Amniotic stem cell (primary cell): ENCODE results near the gene TPM1.
"Not testable (repeated sequence)": the region's sequence is repeated elsewhere in the genome, so short reads cannot be mapped to it uniquely, and the experiment has no call there.

Source experiments
- DNase-seq: peaks from one replicate; lab custom pipeline; 2025; lab: John Stamatoyannopoulos, UW

Gene TPM1

DNA sequence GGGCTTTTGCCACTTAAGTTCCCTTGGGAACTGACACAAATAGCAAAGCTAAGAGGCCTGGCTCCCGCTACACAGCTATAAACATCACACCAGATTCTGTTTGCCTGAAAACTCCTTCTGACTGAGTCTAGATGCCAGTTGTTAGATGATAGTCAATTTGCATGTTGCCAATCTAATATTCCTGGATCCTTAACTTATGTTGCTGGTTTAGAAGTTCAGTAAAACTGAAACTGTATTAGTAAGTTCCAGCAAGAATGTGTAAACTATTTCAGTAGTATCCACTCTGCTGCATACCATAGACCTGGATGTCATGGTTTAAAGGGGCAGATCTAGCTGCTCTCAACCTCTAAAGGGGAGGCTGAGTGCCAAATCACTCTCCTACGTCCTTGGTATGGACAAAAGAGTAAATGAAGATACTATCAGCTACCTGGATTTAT, 52.0 kb downstream of the TPM1 start:
- no peak for DNase-seq

DNA sequence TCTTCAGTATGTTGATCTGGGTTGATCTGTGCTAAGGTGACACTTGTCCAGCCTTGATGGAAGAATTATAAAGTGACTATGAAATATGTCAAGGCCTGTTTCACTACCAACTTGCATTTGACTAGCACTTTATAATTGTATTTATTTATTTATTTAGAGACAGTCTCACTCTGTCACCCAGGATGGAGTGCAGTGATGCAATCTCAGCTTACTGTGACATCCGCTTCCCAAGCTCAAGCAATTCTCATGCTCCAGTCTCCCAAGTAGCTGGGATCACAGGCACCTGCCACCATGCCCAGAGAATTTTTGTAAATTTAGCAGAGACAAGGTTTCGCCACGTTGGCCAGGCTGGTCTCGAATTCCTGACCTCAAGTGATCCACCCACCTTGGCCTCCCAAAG, 53.6 kb downstream of the TPM1 start:
- no peak for DNase-seq

DNA sequence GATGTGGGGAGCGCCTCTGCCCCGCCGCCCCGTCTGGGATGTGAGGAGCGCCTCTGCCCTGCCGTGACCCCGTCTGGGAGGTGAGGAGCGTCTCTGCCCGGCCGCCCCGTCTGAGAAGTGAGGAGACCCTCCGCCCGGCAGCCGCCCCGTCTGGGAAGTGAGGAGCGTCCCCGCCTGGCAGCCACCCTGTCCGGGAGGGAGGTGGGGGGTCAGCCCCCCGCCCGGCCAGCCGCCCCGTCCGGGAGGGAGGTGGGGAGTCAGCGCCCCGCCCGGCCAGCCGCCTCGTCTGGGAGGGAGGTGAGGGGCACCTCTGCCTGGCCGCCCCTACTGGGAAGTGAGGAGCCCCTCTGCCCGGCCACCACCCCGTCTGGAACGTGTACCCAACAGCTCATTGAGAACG, 56.4 kb downstream of the TPM1 start:
- DNase-seq = not testable (repeated sequence)

DNA sequence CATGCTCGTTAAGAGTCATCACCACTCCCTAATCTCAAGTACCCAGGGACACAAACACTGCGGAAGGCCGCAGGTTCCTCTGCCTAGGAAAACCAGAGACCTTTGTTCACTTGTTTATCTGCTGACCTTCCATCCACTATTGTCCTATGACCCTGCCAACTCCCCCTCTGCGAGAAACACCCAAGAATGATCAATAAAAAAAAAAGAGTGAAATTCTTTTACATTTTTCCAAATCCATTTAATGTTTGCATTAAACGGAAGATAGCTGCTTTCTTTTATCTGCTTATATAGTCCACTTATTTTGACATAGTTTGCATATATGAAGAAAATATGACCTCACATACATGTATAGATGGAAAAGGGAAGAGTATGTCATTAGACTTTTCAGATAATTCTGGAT, 57.0 kb downstream of the TPM1 start:
- DNase-seq = not testable (repeated sequence)

DNA sequence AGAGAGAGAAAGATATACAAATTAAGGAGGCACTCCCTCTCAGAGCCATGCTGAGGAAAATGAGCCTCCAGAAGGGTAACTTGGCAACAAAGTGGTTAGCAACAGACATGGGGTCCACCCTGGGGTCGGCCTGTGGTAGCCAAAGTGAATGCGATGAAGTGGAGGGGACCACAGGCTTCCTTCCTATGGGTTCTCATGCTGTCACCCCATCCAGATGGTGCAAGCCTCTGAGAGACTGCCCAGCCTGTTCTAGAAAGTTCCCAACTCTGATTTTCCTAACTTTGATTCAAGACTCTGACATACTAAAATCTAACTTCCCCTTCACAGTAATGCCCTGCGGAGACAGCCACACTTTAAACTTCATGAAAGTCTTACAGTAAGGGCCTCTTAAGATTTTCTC, 60.9 kb downstream of the TPM1 start:
- no peak for DNase-seq

DNA sequence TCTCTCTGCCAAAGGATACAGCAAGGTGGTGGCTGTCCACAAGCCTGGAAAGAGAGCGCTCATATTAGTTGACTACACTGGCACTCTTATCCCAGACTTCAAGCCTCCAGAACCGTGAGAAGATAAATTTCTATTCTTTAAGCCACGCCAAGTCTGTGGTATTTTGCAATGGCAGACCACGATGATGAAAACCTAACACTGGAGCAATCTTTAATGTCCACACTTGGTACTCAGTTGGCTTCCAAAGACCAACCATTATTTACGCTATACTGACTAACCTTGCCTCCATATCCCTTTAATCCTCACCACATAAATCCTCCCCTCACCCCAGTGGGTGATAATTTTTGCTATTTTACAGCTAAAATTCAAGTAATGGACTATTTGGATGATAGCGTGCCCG, 62.2 kb downstream of the TPM1 start:
- no peak for DNase-seq

DNA sequence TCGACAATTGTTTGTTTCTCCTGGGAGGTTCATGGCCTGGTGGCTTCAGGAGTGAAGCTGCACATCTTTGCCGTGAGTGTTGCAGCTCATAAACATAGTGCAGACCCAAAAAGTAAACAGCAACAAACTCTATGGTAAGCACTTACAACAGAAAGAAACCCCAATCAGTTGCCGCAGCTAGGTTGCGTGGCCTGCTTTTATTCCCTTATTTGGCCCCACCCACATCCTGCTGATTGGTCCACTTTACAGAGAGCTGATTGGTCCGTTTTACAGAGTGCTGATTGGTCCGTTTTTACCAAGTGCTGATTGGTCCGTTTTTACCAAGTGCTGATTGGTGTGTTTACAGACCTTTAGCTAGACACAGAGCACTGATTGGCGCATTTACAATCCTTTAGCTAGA, 62.8 kb downstream of the TPM1 start:
- DNase-seq = not testable (repeated sequence)

DNA sequence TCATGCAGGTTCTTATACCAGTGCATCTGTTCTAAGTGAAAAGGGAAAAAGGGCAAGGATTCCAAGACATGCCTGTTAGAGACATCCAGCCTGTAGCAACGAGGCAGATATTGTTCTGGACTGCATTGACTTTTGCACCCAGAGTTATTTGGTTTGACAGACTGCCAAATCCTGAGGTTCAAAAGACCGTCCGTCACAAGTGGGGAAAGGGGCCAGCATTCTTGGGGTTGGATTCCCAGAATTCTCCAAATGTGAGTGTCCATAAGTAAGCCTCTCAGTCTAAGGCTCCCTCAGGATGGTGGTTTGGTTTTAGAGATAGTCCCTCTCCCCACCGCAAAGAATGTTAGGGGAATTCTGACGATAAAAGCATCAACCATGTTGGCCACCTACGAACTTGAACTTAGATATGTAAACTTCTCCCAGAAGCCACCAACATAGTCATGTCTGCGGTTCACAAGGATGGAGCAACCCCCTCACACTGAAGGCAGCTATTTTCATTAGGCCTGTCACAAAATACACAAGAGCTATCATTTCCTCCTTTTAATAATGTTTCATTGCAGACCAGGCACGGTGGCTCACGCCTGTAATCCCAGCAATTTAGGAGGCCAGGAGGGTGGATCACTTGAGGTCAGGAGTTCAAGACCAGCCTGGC, 65.5 kb downstream of the TPM1 start:
- DNase-seq = peak; percentile 99

DNA sequence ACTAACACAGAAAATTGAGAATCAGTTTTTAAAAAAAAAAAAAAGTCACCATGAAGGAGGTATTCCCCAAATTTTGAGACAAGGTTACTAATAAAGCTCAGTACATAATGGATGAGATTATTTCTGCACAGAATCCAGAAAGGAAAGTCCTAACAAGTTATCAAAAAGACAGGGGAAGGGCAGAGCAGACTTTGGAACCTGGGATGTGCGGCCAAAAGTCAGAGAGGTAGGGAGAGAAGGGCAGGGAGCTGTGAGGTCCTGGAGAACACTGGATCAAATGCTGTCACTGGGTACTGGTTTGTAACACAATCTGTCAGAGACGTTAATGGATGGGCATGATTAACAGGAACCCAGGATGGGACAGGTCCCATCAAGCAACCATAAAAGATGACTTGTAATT, 67.0 kb downstream of the TPM1 start:
- no peak for DNase-seq

DNA sequence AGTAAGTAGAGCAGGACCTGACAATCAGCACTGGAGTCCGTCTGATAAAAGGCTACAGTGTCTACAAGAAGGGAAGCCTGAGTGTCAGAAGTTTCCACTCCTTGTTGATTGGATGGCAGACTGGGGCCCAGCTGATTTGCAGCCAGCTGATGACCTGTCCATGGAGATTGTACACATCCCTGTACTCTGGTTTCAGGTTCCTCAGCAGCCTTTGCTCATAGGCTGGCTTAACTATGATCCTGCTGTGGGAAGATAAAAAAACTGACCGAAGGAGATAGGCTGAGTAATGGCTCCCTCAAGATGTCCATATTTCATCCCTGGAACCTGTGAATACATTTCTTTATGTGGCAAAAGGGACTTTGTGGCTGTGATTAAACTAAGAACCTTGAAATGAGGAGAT, 67.4 kb downstream of the TPM1 start:
- DNase-seq = no peak

DNA sequence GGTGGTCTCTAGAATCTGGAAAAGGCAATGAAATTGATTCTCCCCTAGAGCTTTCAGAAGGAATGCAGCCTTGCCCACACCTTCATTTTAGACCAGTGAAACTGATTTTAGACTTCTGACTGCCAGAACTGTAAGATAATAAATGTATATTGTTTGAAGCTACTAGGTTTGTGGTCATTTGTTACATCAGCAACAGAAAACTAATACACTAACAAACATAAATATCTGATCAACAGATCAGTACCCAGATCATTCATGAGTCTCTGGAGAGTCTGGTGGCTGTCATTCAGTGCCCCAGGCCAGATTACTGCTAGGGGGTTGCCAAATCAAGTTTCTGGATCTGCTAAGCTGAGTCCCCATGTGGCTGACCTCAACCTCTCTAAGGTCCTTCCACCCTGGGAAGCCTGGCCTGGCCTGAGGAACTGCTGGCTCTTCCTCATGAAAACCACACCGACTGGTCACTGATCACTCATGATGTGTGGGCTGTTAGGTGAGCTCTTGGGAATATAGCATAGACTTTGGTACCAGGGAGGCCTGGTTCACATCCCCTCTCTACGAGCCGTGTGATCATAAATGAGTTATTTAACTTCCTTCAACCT, 68.0 kb downstream of the TPM1 start:
- DNase-seq = no peak

DNA sequence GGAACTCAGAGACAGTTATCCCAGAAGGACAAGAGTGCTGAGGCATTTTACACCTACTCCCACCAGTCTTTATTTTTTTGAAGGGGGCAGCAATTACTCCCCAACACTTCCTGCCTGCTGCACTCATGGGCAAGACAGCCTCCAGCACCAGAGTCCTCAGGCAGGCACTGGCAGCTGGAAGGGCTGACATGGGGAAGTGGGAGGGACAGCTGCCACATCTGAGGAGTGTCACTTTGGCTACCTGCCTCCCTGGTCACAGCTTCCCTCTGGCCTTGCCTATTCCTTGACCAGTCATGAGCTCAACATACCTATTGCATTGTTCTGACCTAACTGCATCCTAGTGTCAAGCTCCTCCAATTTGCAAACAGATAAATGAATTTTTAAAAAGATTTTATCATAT, 68.9 kb downstream of the TPM1 start:
- no peak for DNase-seq

DNA sequence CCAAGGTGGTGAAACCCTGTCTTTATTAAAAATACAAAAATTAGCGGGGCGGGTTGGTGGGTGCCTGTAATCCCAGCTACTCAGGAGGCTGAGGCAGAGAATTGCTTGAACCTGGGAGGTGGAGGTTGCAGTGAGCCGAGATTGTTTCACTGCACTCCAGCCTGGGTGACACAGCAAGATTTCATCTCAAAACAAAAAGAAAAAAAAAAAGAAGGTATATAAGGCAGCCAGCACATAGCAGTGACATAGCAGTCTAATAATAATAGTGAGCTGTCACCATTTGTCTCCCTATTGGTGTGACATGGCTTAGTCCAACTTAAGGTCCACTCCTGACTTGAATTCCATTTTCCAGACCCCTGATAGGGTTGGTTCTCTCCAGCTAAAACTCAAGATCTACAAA, 70.3 kb downstream of the TPM1 start:
- DNase-seq = no peak

DNA sequence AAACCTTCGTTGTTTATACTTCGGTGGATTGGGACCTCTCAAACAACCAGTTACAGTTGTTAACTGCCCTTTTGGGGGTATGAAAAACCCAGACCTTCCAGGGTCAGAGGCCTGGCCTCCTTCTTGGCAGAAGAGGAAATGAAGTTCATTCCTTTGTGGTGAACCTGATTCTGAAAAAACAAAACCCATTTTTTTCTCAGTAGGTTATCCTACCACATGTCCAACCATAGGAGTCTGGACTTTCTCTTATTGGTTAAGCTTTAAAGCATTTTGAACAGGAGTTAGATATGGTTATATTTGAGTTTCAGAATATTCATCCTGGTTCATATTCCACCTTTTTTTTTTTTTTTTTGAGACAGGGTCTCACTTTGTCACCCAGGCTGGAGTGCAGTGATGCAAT, 71.9 kb downstream of the TPM1 start:
- DNase-seq = no peak
